Measurements from ENCODE around the gene TF. TPM values are rescaled to one million over a fixed set of nuclear protein-coding genes. Genes with fewer than 3 reads are reported as not detected.
A peak's percentile ranks its signal among the peaks of the same experiment; 100 is the strongest.

The TF gene
- total RNA-seq, 2 donors from 2014 or later, result 0.85 to 2.6 TPM

DNA sequence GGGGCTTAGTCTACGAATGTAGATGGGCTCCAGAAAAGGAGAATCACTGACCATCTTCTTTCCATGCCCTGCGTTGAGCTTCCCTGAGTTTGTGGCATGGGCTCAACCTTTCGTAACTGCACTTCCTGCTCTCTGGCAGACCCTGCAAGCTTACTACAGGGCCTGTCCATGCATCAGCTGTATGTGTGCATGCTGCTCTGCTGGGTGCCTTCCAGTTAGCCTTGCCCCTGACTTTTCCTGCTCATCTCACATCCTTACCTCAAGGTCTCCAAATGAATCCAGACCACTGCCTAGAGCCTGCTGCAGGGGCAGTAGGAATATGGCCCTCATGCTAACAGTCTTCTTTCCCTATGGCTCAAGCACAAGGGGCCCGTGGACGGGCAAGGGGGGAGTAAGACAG is 2.0 kb upstream of the TF start:
- intact Hi-C loops (cut with DNase I, micrococcal nuclease), result no loop called here
- ATAC-seq (no peak), DNase-seq (no peak)

- ATAC-seq, result no peak
Measured at GRCh38 chr3:133745108-133745507, 1.1 kb upstream of the TF start.

DNA sequence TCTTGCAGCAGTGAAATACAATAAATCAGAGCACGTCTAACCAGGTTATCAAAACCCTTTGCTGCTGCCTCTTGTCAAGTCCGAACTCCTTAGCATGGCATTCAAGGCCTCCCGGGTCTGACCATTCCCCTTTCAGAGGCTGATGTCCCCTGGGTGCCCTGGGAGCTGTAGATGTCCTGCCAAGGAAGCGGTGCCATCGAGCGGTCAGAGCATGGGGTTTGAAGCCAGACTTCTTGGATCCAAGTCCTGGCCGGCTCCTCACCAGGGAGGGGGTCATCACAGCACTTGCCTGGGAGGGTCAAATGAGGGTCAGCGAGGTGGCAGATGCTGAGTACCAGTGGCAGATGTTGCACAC is 496 bp downstream of the TF start:
- intact Hi-C loops (cut with DNase I, micrococcal nuclease), result no loop called here
- DNase-seq (no peak), ATAC-seq (no peak)

More at GRCh38 chr3:133745108-133745507, 1.1 kb upstream of the TF start:
- intact Hi-C loops (cut with DNase I, micrococcal nuclease), result no loop called here
- DNase-seq, result no peak

DNA sequence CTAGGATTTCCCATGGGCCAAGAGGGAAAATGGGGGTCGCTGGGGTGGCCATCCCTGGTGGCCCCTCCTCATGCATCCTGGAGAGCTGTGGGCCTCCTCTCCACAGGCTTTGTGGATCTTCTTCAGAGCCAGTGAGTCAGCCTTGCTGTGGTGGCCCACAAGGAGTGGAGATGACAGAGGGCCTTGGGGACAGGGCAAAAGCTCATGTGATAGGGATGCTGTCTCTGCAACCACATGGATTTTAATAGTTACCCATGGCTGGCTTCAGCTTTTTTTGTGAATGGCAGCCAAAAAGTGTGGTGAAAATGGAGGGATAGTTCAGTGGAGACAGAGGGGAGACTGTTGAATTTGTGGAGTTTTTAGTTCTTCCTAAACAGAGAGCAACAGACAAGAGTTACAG is 1.2 kb downstream of the TF start:
- ATAC-seq (no peak), DNase-seq (no peak)
- intact Hi-C loops (cut with DNase I, micrococcal nuclease), result no loop called here

GRCh38 chr3:133747907-133748639 is 1.9 kb downstream of the TF start:
- intact Hi-C loops (cut with DNase I, micrococcal nuclease), result no loop called here
- no peak for DNase-seq
- ATAC-seq, result no peak

DNA sequence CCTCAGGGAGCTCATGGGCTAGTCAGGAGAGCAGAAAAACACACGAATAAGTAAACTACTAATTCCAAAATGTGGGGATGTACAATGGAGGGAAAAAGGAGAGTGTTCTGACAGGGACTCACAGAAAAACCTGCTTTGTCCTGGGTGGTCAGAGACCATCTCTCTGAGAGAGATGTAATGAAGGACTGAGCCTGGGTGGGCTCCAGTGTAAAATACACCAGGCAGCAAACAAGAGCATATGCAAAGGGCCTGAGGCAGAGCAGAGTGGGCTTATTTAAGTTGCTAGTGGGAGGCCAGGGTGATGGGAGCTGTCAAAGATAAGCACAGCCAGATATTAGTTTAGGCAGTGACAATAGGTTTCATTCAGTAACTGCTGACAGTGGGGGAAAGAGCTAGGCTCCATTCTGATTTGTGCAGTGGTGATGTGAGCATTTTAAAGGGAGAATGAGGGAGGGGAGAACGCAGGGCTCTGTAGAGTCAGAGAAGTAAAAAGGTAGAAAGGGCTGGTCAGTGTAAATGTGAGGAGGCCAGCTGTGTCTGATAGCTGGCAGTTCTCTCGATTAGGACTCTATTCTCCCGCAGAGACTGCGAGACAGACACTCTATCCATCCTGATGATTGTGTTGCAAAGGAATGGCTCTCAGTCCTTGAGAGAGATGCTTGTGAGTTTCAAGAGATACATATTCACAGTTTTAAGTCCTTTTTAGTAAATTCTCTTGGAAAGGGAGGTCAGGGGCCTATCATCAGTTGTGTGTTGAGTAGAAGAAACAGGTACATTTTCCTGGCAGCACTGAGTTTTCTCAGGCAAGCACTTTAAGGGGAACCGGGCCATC is 3.5 kb downstream of the TF start:
- ATAC-seq (no peak), DNase-seq (no peak)
- intact Hi-C loops (cut with DNase I, micrococcal nuclease), result no loop called here

DNA sequence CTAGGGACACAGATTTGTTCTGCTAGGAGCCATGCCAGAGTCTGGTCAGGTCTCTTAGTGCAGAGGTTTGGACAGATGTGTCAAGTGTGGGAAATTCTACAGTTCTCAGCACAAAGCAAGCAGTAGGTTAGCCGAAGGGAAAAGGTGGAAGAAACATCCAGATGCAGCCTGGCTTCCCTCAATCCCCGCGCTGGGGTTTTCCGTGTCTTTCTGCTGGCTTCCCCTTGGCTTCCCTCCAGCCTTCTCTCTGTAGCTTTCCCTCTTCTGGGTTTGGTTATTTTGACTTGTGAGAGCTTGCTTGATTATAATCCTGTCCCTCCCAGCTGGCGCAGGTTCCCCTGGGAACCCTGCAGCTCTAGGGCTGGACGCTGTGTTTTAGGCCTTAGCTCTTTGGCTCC is 4.1 kb downstream of the TF start:
- ATAC-seq, result no peak
- intact Hi-C loops (cut with DNase I, micrococcal nuclease), result no loop called here
- no peak for DNase-seq

- ATAC-seq, result no peak
- DNase-seq, result no peak
- intact Hi-C loops (cut with DNase I, micrococcal nuclease), result no loop called here
Measured at GRCh38 chr3:133753107-133753778, 7.0 kb downstream of the TF start.

- intact Hi-C loops (cut with DNase I, micrococcal nuclease), result no loop called here
- DNase-seq, result no peak
- ATAC-seq, result no peak
Measured at GRCh38 chr3:133753779-133754164, 7.6 kb downstream of the TF start.

- ATAC-seq (no peak), DNase-seq (no peak)
- intact Hi-C loops (cut with DNase I, micrococcal nuclease), result no loop called here
Measured at GRCh38 chr3:133754455-133754854, 8.3 kb downstream of the TF start.

DNA sequence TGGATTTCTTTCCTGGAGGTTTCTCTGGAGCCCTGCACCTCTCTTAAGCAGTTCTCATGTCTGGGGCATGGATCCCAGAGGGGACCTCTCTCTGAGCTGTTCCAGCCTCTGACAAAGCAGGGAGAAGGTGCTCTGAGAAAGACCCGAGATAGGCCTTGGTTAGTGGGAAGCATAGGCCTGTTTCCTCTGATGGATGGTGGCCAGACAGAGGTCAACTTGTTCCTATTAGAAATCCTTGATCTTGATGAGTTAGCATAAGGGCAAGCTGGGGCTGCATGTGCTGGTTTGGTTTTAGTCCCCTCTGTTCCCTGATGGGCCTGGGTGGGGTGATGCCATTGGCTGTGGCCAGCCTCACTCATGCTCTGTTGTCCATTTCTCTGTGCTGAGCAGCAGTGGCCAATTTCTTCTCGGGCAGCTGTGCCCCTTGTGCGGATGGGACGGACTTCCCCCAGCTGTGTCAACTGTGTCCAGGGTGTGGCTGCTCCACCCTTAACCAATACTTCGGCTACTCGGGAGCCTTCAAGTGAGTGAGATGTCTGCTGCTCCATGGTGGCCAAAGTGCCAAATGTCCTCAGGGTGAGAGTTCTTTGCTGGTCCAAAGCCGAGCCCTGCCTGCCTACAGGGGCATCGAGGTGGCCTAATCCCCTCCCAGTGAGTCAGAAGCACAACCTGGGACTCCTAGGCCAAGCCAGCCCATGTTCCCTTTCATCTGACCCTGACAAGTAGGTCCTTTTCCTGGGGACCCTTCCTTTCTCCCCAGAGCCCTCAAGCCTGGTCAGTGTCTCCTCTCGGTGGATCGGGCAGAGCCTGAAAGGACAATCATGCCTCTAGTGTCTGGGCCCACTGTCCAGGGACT is 9.0 kb downstream of the TF start:
- intact Hi-C loops (cut with DNase I, micrococcal nuclease), result no loop called here
- no peak for DNase-seq
- peak; percentile 48 for ATAC-seq

- DNase-seq (no peak), ATAC-seq (no peak)
- intact Hi-C loops (cut with DNase I, micrococcal nuclease), result no loop called here
Measured at GRCh38 chr3:133756716-133757694, 10.8 kb downstream of the TF start.

DNA sequence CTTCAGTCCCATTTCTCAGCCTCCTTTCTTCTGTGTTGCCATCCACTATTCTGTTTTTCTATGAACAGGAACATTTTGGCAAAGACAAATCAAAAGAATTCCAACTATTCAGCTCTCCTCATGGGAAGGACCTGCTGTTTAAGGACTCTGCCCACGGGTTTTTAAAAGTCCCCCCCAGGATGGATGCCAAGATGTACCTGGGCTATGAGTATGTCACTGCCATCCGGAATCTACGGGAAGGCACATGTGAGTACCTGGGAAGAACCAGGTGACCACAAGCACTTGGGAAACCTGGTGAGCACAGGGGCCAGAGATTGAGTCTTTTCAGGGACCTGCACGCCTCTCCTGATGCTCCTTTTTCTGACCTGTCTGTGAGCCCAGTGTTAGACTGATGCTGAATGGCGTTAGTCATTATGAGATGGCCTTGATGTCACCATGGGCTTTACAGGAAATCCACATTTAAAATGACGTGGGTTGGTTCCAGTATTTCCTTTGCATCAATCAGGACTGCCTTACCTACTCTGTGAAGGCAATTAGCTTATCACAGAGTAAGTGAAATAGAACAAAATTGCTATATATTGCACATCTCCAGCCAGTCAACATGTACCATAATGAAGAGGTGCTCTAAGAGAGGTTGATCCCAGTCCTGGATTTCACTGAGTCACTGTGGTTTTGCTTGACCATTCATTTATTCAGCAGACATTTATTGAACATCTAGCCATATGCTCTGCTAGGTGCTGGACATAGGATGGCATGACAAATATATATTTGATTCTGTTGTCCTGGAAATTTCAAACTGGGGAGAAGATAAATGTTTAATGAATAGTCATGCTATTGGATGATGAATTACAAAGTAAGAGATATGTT is 11.7 kb downstream of the TF start:
- intact Hi-C loops (cut with DNase I, micrococcal nuclease), result no loop called here
- DNase-seq, result no peak
- ATAC-seq, result no peak

GRCh38 chr3:133758568-133758928 is 12.4 kb downstream of the TF start:
- no peak for DNase-seq
- no peak for ATAC-seq
- intact Hi-C loops (cut with DNase I, micrococcal nuclease), result no loop called here

GRCh38 chr3:133758964-133759739 is 13.0 kb downstream of the TF start:
- intact Hi-C loops (cut with DNase I, micrococcal nuclease), result no loop called here
- no peak for ATAC-seq

GRCh38 chr3:133759740-133760305 is 13.6 kb downstream of the TF start:
- ATAC-seq (no peak), DNase-seq (no peak)
- intact Hi-C loops (cut with DNase I, micrococcal nuclease), result no loop called here

More at GRCh38 chr3:133758964-133759739, 13.0 kb downstream of the TF start:
- no peak for DNase-seq

Measured in left colon (tissue), 2 donors.